ENCODE measurements around the gene RUNX2.

DNA sequence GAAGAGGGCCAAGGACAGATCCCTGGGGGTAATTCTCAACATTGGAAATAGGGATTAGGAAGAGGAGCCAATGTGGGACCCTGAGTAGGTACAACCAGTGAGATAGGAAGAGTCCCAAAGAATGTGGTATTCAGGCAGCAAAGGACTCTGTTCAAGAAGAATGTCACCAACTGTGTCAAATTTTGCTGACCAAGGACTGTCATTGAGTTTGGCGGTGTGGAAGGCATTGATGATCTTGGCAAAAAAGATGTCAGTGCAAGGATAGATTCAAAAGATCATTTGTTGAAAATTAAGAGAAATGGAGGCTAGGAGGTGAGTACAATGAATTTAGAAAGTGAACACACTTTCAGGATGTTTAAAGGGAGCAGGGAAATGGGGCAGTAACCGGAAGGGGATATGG is 132.0 kb downstream of the RUNX2 start:
- no peak for TF ChIP-seq SP1 (IDR thresholded peaks at IDR 0.05; ENCODE audit: low read depth, low read length)
- TF ChIP-seq, protein P1, sequence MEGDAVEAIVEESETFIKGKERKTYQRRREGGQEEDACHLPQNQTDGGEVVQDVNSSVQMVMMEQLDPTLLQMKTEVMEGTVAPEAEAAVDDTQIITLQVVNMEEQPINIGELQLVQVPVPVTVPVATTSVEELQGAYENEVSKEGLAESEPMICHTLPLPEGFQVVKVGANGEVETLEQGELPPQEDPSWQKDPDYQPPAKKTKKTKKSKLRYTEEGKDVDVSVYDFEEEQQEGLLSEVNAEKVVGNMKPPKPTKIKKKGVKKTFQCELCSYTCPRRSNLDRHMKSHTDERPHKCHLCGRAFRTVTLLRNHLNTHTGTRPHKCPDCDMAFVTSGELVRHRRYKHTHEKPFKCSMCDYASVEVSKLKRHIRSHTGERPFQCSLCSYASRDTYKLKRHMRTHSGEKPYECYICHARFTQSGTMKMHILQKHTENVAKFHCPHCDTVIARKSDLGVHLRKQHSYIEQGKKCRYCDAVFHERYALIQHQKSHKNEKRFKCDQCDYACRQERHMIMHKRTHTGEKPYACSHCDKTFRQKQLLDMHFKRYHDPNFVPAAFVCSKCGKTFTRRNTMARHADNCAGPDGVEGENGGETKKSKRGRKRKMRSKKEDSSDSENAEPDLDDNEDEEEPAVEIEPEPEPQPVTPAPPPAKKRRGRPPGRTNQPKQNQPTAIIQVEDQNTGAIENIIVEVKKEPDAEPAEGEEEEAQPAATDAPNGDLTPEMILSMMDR (IDR thresholded peaks at IDR 0.05 in 2 of 3, conservative IDR thresholded peaks at IDR 0.05 in 1 of 3; ENCODE audit: control insufficient read depth in 2 of 3, extremely low read depth in 1 of 3, insufficient read depth in 1 of 3, low read depth in 3 of 3, low read length in 3 of 3) = no peak
- no peak for TF ChIP-seq ETV6 (conservative IDR thresholded peaks at IDR 0.05 in 1 of 2, IDR thresholded peaks at IDR 0.05 in 1 of 2; ENCODE audit: borderline replicate concordance in 1 of 2, low read depth in 1 of 2)
- no peak for TF ChIP-seq POLR2AphosphoS5 (IDR thresholded peaks at IDR 0.05; ENCODE audit: low read length)
- TF ChIP-seq EZH2 (IDR thresholded peaks at IDR 0.05; ENCODE audit: borderline replicate concordance, control insufficient read depth, low read depth, low read length) = no peak
- TF ChIP-seq POLR2A (IDR thresholded peaks at IDR 0.05; ENCODE audit: low read depth, low read length) = no peak
- no peak for TF ChIP-seq JUND (IDR thresholded peaks at IDR 0.05; ENCODE audit: low read depth, low read length)
- TF ChIP-seq, protein P2, sequence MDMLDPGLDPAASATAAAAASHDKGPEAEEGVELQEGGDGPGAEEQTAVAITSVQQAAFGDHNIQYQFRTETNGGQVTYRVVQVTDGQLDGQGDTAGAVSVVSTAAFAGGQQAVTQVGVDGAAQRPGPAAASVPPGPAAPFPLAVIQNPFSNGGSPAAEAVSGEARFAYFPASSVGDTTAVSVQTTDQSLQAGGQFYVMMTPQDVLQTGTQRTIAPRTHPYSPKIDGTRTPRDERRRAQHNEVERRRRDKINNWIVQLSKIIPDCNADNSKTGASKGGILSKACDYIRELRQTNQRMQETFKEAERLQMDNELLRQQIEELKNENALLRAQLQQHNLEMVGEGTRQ (IDR thresholded peaks at IDR 0.05; ENCODE audit: borderline replicate concordance, low read depth, low read length) = no peak
- no peak for TF ChIP-seq YY1 (IDR thresholded peaks at IDR 0.05; ENCODE audit: low read depth, low read length)
- TF ChIP-seq FOXK2 (IDR thresholded peaks at IDR 0.05) = no peak
- no peak for TF ChIP-seq TAF1 (IDR thresholded peaks at IDR 0.05; ENCODE audit: borderline replicate concordance, low read depth, low read length)
- no peak for TF ChIP-seq MYC (IDR thresholded peaks at IDR 0.05; ENCODE audit: insufficient read depth, insufficient read length, insufficient replicate concordance, low read length, severe bottlenecking)
- no peak for TF ChIP-seq NFXL1 (IDR thresholded peaks at IDR 0.05; ENCODE audit: borderline replicate concordance)
